T-helper 2 cell treated with Interferon-gamma antibody and Interleukin-4, amounts not matched to agents 5 μg/mL and 100 μg/mL, for 36 hours (primary cell): ENCODE data around the gene DSTN.

Experiments used
- DNase-seq: peaks from one replicate; pipeline ENCODE4 v3.0.0; 2021; ENCODE audit warnings: low spot score
- H3K27ac Mint-ChIP-seq: one replicate; pipeline ENCODE4 v1.8.0; 2021; ENCODE audit warnings: mild to moderate bottlenecking, mixed read lengths
- H3K27me3 Mint-ChIP-seq: one replicate; pipeline ENCODE4 v1.8.0; 2021; ENCODE audit warnings: low read depth, mixed read lengths
- H3K36me3 Mint-ChIP-seq: one replicate; pipeline ENCODE4 v1.8.0; 2021; ENCODE audit warnings: low read depth, mixed read lengths
- H3K4me1 Mint-ChIP-seq: one replicate; pipeline ENCODE4 v1.8.0; 2021; ENCODE audit warnings: low read depth, mixed read lengths
- H3K4me3 Mint-ChIP-seq: one replicate; pipeline ENCODE4 v1.8.0; 2022; ENCODE audit warnings: mild to moderate bottlenecking, moderate library complexity, mixed read lengths
- H3K9me3 Mint-ChIP-seq: one replicate; pipeline ENCODE4 v1.8.0; 2021; ENCODE audit warnings: mixed read lengths

Gene DSTN

GRCh38 chr20:17569616-17570346 is at the start of gene DSTN:
TSS of gene DSTN (plus strand) at chr20:17570075. CDS start at chr20:17570209, 134 bp downstream.
- peak within 1 kb of the TSS; percentile 93 for H3K27ac Mint-ChIP-seq
- H3K9me3 Mint-ChIP-seq = no peaks in the 10 kb centered on the region
- H3K4me1 Mint-ChIP-seq = peaks cover 24% of the 10 kb centered on the region
- peaks cover 18% of the 10 kb centered on the region for H3K27me3 Mint-ChIP-seq
- peak; percentile 87 for DNase-seq
- peaks cover 9% of the 10 kb centered on the region for H3K36me3 Mint-ChIP-seq
- H3K4me3 Mint-ChIP-seq = peak within 1 kb of the TSS; percentile 94

- Mint-ChIP-seq H3K4me3 (no peak overlapping the region), H3K4me1 (peaks cover 15% of the 10 kb centered on the region), H3K27ac (no peak overlapping the region), H3K27me3 (peaks cover 14% of the 10 kb centered on the region), H3K9me3 (no peaks in the 10 kb centered on the region), H3K36me3 (no peaks in the 10 kb centered on the region)
- no peak for DNase-seq
Observed at GRCh38 chr20:17520583-17520982, 49.3 kb upstream of the DSTN start.

GRCh38 chr20:17522528-17522927 is 47.3 kb upstream of the DSTN start:
- H3K27ac Mint-ChIP-seq = no peak overlapping the region
- H3K9me3 Mint-ChIP-seq = no peaks in the 10 kb centered on the region
- H3K4me1 Mint-ChIP-seq = peaks cover 7% of the 10 kb centered on the region
- no peaks in the 10 kb centered on the region for H3K36me3 Mint-ChIP-seq
- no peak for DNase-seq
- H3K4me3 Mint-ChIP-seq = no peak overlapping the region
- peaks cover 9% of the 10 kb centered on the region for H3K27me3 Mint-ChIP-seq

- no peak overlapping the region for H3K4me3 Mint-ChIP-seq
- no peaks in the 10 kb centered on the region for H3K9me3 Mint-ChIP-seq
- H3K36me3 Mint-ChIP-seq = no peaks in the 10 kb centered on the region
- peaks cover 5% of the 10 kb centered on the region for H3K4me1 Mint-ChIP-seq
- H3K27me3 Mint-ChIP-seq = peaks cover 10% of the 10 kb centered on the region
- H3K27ac Mint-ChIP-seq = no peak overlapping the region
- DNase-seq = no peak
Observed at GRCh38 chr20:17523326-17523725, 46.5 kb upstream of the DSTN start.

- H3K4me1 Mint-ChIP-seq = peaks cover 5% of the 10 kb centered on the region
Observed at GRCh38 chr20:17524560-17524959, 45.3 kb upstream of the DSTN start.

GRCh38 chr20:17525132-17525531 is 44.7 kb upstream of the DSTN start:
- DNase-seq = no peak
- Mint-ChIP-seq H3K36me3 (no peaks in the 10 kb centered on the region), H3K4me1 (peaks cover 5% of the 10 kb centered on the region), H3K4me3 (no peak overlapping the region), H3K27ac (no peak overlapping the region), H3K27me3 (peaks cover 17% of the 10 kb centered on the region), H3K9me3 (no peaks in the 10 kb centered on the region)

More at GRCh38 chr20:17524560-17524959, 45.3 kb upstream of the DSTN start:
- Mint-ChIP-seq H3K36me3 (no peaks in the 10 kb centered on the region), H3K4me3 (no peak overlapping the region), H3K27me3 (peaks cover 13% of the 10 kb centered on the region), H3K9me3 (no peaks in the 10 kb centered on the region), H3K27ac (no peak overlapping the region)
- DNase-seq = no peak

GRCh38 chr20:17525650-17526049 is 44.2 kb upstream of the DSTN start:
- DNase-seq = no peak
- H3K27ac Mint-ChIP-seq = no peak overlapping the region
- no peaks in the 10 kb centered on the region for H3K9me3 Mint-ChIP-seq
- H3K27me3 Mint-ChIP-seq = peaks cover 17% of the 10 kb centered on the region
- no peak overlapping the region for H3K4me3 Mint-ChIP-seq
- H3K4me1 Mint-ChIP-seq = peaks cover 6% of the 10 kb centered on the region
- H3K36me3 Mint-ChIP-seq = no peaks in the 10 kb centered on the region

GRCh38 chr20:17529586-17529985 is 40.3 kb upstream of the DSTN start:
- Mint-ChIP-seq H3K27ac (no peak overlapping the region), H3K4me1 (peaks cover 24% of the 10 kb centered on the region), H3K4me3 (no peak overlapping the region), H3K9me3 (no peaks in the 10 kb centered on the region), H3K36me3 (no peaks in the 10 kb centered on the region), H3K27me3 (peaks cover 14% of the 10 kb centered on the region)
- DNase-seq = no peak

- Mint-ChIP-seq H3K4me3 (peak overlapping the region; percentile 74), H3K9me3 (no peaks in the 10 kb centered on the region), H3K27me3 (peaks cover 14% of the 10 kb centered on the region), H3K36me3 (no peaks in the 10 kb centered on the region), H3K27ac (peak overlapping the region; percentile 70), H3K4me1 (peaks cover 24% of the 10 kb centered on the region)
- DNase-seq = no peak
Observed at GRCh38 chr20:17530153-17530552, 39.7 kb upstream of the DSTN start.

- H3K9me3 Mint-ChIP-seq = no peaks in the 10 kb centered on the region
- peak within 1 kb of the TSS; percentile 94 for H3K27ac Mint-ChIP-seq
- peak within 1 kb of the TSS; percentile 95 for H3K4me3 Mint-ChIP-seq
- peaks cover 14% of the 10 kb centered on the region for H3K27me3 Mint-ChIP-seq
- DNase-seq = peak; percentile 53
- H3K4me1 Mint-ChIP-seq = peaks cover 23% of the 10 kb centered on the region
- no peaks in the 10 kb centered on the region for H3K36me3 Mint-ChIP-seq
Observed at GRCh38 chr20:17530716-17531664, 38.9 kb upstream of the DSTN start, which contains the start of gene BFSP1. TSS of gene BFSP1 (minus strand) at chr20:17531379. CDS start at chr20:17531329, 50 bp downstream.

- Mint-ChIP-seq H3K4me1 (peaks cover 25% of the 10 kb centered on the region), H3K9me3 (no peaks in the 10 kb centered on the region), H3K36me3 (no peaks in the 10 kb centered on the region), H3K27me3 (peaks cover 14% of the 10 kb centered on the region), H3K27ac (peak overlapping the region; percentile 94), H3K4me3 (peak overlapping the region; percentile 95)
- DNase-seq = no peak
Observed at GRCh38 chr20:17531665-17532025, 38.2 kb upstream of the DSTN start.

- H3K27ac Mint-ChIP-seq = peak overlapping the region; percentile 46
- peak; percentile 17 for DNase-seq
- H3K27me3 Mint-ChIP-seq = peaks cover 16% of the 10 kb centered on the region
- H3K4me3 Mint-ChIP-seq = no peak overlapping the region
- H3K36me3 Mint-ChIP-seq = no peaks in the 10 kb centered on the region
- no peaks in the 10 kb centered on the region for H3K9me3 Mint-ChIP-seq
- H3K4me1 Mint-ChIP-seq = peaks cover 34% of the 10 kb centered on the region
Observed at GRCh38 chr20:17533396-17533795, 36.5 kb upstream of the DSTN start.

- no peak for DNase-seq
- Mint-ChIP-seq H3K4me3 (no peak overlapping the region), H3K4me1 (peaks cover 38% of the 10 kb centered on the region), H3K9me3 (no peaks in the 10 kb centered on the region), H3K36me3 (no peaks in the 10 kb centered on the region), H3K27me3 (peaks cover 21% of the 10 kb centered on the region), H3K27ac (peak overlapping the region; percentile 24)
Observed at GRCh38 chr20:17534077-17534476, 35.8 kb upstream of the DSTN start.

GRCh38 chr20:17536944-17537444 is 32.9 kb upstream of the DSTN start:
- H3K4me1 Mint-ChIP-seq = peaks cover 30% of the 10 kb centered on the region
- peak; percentile 63 for DNase-seq
- H3K9me3 Mint-ChIP-seq = no peaks in the 10 kb centered on the region
- peaks cover 28% of the 10 kb centered on the region for H3K27me3 Mint-ChIP-seq
- no peaks in the 10 kb centered on the region for H3K36me3 Mint-ChIP-seq
- no peak overlapping the region for H3K4me3 Mint-ChIP-seq
- peak overlapping the region; percentile 41 for H3K27ac Mint-ChIP-seq
